Measurements from ENCODE around the gene RMDN3.

RMDN3 gene

DNA sequence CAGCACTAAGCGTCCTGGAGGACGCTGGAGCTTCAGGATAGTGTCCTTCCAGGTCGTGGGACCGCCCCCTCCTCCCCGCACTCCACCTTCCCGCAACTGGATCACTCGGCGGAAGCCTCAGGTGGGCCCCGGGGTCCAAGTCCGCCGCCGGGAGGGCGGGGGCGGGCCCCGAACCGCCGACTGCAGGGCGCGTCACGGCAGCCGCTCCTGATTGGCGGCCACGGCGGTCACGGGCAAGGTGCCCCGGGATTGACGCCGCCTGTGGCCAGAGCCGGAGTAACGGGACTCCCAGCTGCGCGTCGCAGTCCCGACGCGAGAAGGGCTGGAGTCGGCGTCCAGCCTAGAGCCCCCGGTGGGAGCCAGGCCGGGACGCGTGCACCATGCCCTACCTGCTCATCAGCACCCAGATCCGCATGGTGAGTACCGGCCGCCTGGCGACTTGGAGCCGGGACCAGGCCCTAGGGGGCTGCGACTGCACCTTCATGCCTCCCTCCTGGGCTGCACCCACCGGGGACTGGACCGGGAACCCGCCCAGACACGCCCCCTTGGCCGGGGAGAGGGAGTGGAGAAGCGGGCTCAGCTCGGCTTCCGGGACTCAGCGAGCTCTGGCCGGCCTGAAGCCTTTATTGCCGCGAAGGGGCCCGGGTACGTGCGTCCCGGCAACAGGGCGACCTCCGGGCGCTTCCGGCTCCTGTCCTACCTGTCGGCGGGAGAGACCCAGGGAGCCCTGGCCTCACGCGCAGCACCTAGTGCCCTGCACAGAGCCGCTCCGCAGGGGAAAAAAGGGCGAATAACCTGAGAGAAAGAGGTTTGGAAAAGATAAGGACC is 9.0 kb upstream of the RMDN3 start, which contains the start of gene GCHFR:
Gene GCHFR (plus strand): TSS at position 268 of the 828 bp plus-strand sequence. CDS start 113 bp downstream, at position 381.
- H3K4me3 ChIP-seq (ENCODE audit: low read depth, low read length), result peak within 1 kb of the TSS; percentile 76
- H3K27ac ChIP-seq (ENCODE audit: low read depth, low read length), result peak within 1 kb of the TSS; percentile 68
- peaks cover 28% of the 10 kb centered on the region for H3K4me1 ChIP-seq (ENCODE audit: control insufficient read depth, insufficient read depth, low read length)
- 0 out of 2 replicates have a peak, but pooled peaks cover 3% of the 10 kb centered on the region for H3K27me3 ChIP-seq (ENCODE audit: control insufficient read depth, insufficient read depth, low read length)
- no peaks in the 10 kb centered on the region for H3K9me3 ChIP-seq (ENCODE audit: control insufficient read depth, insufficient read depth, low read length)
- peaks cover 4% of the 10 kb centered on the region for H3K36me3 ChIP-seq (ENCODE audit: control insufficient read depth, insufficient read depth, low read length)
- H3K9ac ChIP-seq (ENCODE audit: low read depth, low read length), result peak within 1 kb of the TSS; percentile 61

DNA sequence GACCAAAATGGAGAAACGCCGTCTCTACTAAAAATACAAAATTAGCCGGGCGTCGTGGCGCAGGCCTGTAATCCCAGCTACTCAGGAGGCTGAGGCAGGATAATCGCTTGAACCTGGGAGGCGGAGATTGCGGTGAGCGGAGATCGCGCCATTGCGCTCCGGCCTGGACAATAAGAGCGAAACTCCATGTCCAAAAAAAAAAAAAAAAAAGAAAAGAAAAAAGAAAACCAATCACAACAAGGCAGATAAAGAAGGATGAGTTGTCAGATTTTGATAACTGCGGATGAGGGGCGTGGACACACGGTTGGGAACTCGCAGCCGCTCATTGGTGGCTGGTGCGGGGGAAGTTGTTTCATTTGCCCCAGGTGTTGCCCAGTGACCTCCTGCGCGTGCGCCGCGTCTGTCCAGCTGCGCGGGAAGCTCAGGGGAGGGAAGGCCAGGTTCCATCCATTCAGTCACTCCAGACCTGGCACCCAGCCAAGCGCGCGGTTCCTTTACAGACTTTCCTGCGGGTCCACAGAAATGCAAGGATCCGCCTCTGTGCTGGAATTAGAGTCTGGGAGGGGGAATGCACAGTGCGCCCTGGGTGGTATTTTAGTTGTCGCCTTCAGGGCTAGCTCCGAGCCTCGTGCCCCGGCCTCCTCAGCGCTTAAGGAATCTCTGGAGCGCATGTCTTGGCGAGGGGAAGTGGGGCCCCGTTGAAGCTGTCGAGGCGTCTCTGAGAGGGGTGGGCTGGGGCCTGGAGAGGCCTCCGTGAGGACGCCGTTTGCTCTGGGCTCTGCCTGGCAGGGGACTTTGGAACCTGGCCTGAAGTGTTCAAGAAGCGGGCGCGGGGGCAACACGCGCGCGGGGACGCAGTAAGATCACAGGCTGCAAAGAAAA is 8.1 kb upstream of the RMDN3 start:
- peaks cover 28% of the 10 kb centered on the region for H3K4me1 ChIP-seq (ENCODE audit: control insufficient read depth, insufficient read depth, low read length)
- 0 out of 2 replicates have a peak, but pooled peaks cover 3% of the 10 kb centered on the region for H3K27me3 ChIP-seq (ENCODE audit: control insufficient read depth, insufficient read depth, low read length)
- peak overlapping the region; percentile 76 for H3K4me3 ChIP-seq (ENCODE audit: low read depth, low read length)
- H3K9ac ChIP-seq (ENCODE audit: low read depth, low read length), result 0 out of 2 replicates have a peak overlapping the region, but pooled peaks have one; percentile 28
- H3K27ac ChIP-seq (ENCODE audit: low read depth, low read length), result peak overlapping the region; percentile 68
- H3K36me3 ChIP-seq (ENCODE audit: control insufficient read depth, insufficient read depth, low read length), result peaks cover 4% of the 10 kb centered on the region
- H3K9me3 ChIP-seq (ENCODE audit: control insufficient read depth, insufficient read depth, low read length), result no peaks in the 10 kb centered on the region

DNA sequence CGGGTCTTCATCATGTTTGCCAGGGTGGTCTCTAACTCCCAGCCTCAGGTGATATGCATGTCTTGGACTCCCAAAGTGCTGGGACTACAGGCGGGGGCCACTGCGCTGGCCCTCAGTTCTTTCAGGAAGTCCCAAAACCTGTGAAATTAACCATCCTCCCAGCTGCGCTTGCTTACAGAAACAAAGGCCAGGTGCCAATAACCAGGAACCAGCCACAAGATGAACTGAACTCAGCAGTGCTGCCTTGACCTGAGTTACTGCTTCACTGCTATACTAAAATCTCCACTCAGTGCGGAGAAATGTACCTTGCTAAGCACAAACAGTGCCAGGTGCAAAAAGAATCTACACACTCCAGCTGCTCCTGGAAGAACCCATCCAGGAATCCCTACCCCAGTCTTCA is 4.9 kb upstream of the RMDN3 start:
- Histone ChIP-seq H3K27ac (ENCODE audit: low read depth, low read length) (no peak overlapping the region), H3K4me3 (ENCODE audit: low read depth, low read length) (no peak overlapping the region), H3K9ac (ENCODE audit: low read depth, low read length) (no peak overlapping the region), H3K27me3 (ENCODE audit: control insufficient read depth, insufficient read depth, low read length) (0 out of 2 replicates have a peak, but pooled peaks cover 3% of the 10 kb centered on the region), H3K36me3 (ENCODE audit: control insufficient read depth, insufficient read depth, low read length) (no peaks in the 10 kb centered on the region), H3K4me1 (ENCODE audit: control insufficient read depth, insufficient read depth, low read length) (peaks cover 10% of the 10 kb centered on the region), H3K9me3 (ENCODE audit: control insufficient read depth, insufficient read depth, low read length) (no peaks in the 10 kb centered on the region)

DNA sequence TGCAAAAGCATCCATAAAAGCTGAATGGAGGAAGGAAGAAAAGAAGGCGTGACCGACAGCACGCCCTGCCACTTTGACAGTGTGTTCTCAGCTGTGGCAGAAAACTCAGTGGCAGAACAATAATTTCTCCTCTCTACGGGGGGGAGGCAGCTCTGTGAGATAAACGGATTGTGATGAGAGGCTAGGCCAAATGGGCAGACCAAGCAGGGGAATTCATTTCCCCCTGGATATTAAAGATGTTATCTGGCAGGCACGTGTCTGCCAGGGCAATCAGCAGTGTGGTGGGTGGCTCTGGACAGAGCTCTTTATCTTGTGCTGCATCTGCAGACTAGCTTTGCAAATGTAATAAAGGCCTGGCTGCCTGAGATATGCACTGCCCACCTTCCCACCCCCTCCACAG is 1.9 kb upstream of the RMDN3 start:
- Histone ChIP-seq H3K4me3 (ENCODE audit: low read depth, low read length) (no peak overlapping the region), H3K4me1 (ENCODE audit: control insufficient read depth, insufficient read depth, low read length) (peaks cover 5% of the 10 kb centered on the region; the same call in 1 of the 2 replicates), H3K27ac (ENCODE audit: low read depth, low read length) (no peak overlapping the region), H3K36me3 (ENCODE audit: control insufficient read depth, insufficient read depth, low read length) (peaks cover 3% of the 10 kb centered on the region; the same call in 1 of the 2 replicates), H3K27me3 (ENCODE audit: control insufficient read depth, insufficient read depth, low read length) (no peaks in the 10 kb centered on the region), H3K9me3 (ENCODE audit: control insufficient read depth, insufficient read depth, low read length) (no peaks in the 10 kb centered on the region), H3K9ac (ENCODE audit: low read depth, low read length) (no peak overlapping the region)

DNA sequence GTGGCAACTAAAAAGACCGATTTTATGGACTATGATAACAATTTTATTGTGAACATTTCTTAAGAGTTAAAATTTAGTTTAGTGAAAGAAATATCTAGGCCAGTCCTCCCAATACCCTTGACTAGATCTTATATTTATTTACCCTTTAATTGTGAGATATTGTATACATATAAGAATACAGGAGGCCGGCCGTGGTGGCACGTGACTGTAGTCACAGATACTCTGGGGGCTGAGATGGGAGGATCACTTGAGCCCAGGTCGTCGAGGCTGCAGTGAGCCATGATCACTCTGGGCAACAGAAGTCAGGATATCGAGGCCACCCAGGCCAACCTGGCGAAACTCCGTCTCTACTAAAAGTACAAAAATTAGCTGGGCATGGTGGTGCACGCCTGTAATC is 756 bp upstream of the RMDN3 start:
- Histone ChIP-seq H3K27me3 (ENCODE audit: control insufficient read depth, insufficient read depth, low read length) (no peaks in the 10 kb centered on the region), H3K4me1 (ENCODE audit: control insufficient read depth, insufficient read depth, low read length) (peaks cover 5% of the 10 kb centered on the region; the same call in 1 of the 2 replicates), H3K9me3 (ENCODE audit: control insufficient read depth, insufficient read depth, low read length) (no peaks in the 10 kb centered on the region), H3K9ac (ENCODE audit: low read depth, low read length) (peak overlapping the region; percentile 98), H3K27ac (ENCODE audit: low read depth, low read length) (peak overlapping the region; percentile 93), H3K4me3 (ENCODE audit: low read depth, low read length) (peak overlapping the region; percentile 90), H3K36me3 (ENCODE audit: control insufficient read depth, insufficient read depth, low read length) (peaks cover 14% of the 10 kb centered on the region)

DNA sequence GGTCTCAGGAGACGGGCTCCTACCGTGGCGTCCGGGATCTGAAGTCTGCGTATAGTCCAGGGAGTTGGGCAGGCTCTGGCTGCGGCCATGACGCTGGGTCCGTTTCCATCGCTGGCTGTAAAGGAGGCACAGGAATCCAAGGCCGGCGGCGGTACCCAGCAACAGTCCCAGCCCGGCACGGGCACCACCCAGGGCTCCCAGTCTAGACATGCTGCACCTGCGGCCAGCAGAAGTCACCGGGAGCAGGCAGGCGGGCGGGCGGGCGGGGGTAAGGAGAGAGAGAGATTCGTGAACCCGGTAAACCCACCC is 526 bp downstream of the RMDN3 start:
- peaks cover 23% of the 10 kb centered on the region for H3K36me3 ChIP-seq (ENCODE audit: control insufficient read depth, insufficient read depth, low read length)
- H3K9me3 ChIP-seq (ENCODE audit: control insufficient read depth, insufficient read depth, low read length), result no peaks in the 10 kb centered on the region
- H3K27me3 ChIP-seq (ENCODE audit: control insufficient read depth, insufficient read depth, low read length), result no peaks in the 10 kb centered on the region
- H3K4me3 ChIP-seq (ENCODE audit: low read depth, low read length), result peak overlapping the region; percentile 90
- H3K4me1 ChIP-seq (ENCODE audit: control insufficient read depth, insufficient read depth, low read length), result peaks cover 5% of the 10 kb centered on the region; the same call in 1 of the 2 replicates
- peak overlapping the region; percentile 63 for H3K27ac ChIP-seq (ENCODE audit: low read depth, low read length)
- H3K9ac ChIP-seq (ENCODE audit: low read depth, low read length), result no peak overlapping the region

DNA sequence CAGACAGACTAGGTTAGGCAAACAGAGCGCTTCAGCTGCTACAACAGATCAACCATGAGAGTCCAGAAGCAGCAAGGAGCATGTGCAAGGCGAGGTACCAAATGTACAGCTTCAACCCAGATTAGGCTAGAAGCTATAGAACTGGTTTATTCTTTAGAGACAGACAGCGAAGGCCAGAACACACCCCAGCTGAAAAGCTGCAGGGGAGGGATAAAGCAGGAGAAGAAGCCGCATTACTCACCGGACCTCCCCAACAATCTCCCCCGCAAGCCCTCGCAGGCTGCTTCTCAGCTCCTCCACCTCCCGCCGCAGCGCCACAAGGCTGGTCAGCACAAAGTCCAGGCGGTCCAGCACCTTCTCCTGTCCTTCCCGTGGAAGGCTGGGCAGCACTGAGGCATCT is 3.3 kb downstream of the RMDN3 start:
- no peaks in the 10 kb centered on the region for H3K9me3 ChIP-seq (ENCODE audit: control insufficient read depth, insufficient read depth, low read length)
- H3K36me3 ChIP-seq (ENCODE audit: control insufficient read depth, insufficient read depth, low read length), result peaks cover 32% of the 10 kb centered on the region
- H3K9ac ChIP-seq (ENCODE audit: low read depth, low read length), result no peak overlapping the region
- H3K27ac ChIP-seq (ENCODE audit: low read depth, low read length), result no peak overlapping the region
- no peak overlapping the region for H3K4me3 ChIP-seq (ENCODE audit: low read depth, low read length)
- no peaks in the 10 kb centered on the region for H3K27me3 ChIP-seq (ENCODE audit: control insufficient read depth, insufficient read depth, low read length)
- peaks cover 5% of the 10 kb centered on the region; the same call in 1 of the 2 replicates for H3K4me1 ChIP-seq (ENCODE audit: control insufficient read depth, insufficient read depth, low read length)

DNA sequence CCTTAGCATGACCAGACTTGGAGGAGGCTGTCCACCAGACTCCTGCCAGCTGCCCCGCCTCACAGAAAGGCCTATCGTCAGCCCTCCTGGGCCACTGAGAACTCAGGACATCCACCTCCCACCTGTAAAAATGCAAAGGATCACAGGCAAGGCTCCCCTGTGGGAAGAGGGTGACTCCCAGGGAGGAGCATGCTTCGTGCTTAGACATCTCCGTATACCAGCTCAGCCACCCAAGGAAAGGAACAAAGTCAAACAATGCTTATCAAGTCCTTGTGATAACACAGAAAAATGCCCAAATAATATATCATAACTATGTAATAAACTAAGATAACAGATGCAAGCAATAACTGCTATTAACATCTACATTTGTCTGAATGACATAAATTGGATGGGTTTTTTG is 4.2 kb downstream of the RMDN3 start:
- H3K9ac ChIP-seq (ENCODE audit: low read depth, low read length), result no peak overlapping the region
- H3K4me1 ChIP-seq (ENCODE audit: control insufficient read depth, insufficient read depth, low read length), result peaks cover 4% of the 10 kb centered on the region; the same call in 1 of the 2 replicates
- H3K27me3 ChIP-seq (ENCODE audit: control insufficient read depth, insufficient read depth, low read length), result no peaks in the 10 kb centered on the region
- H3K27ac ChIP-seq (ENCODE audit: low read depth, low read length), result no peak overlapping the region
- H3K9me3 ChIP-seq (ENCODE audit: control insufficient read depth, insufficient read depth, low read length), result no peaks in the 10 kb centered on the region
- H3K36me3 ChIP-seq (ENCODE audit: control insufficient read depth, insufficient read depth, low read length), result peaks cover 32% of the 10 kb centered on the region
- no peak overlapping the region for H3K4me3 ChIP-seq (ENCODE audit: low read depth, low read length)

DNA sequence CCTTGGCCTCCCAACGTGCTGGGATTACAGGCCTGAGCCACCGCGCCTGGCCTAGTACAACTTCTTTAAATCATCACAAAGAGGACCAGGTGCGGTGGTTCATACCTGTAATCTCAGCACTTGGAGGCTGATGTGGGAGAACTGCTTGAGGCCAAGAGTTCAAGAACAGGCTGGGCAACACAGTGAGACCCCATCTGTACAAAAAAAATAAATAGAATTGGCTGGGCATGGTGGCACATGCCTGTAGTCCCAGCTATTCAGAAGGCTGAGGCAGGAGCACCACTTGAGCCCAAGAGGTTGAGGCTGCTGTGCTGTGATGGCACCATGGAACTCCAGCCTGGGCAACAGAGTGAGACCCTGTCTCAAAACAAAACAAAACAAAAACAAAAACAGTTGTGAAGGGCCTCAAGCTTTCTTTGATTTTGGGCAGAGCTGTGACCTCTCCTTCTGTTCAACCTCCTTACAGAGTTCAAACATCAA is 5.9 kb downstream of the RMDN3 start:
- Histone ChIP-seq H3K4me3 (ENCODE audit: low read depth, low read length) (no peak overlapping the region), H3K27me3 (ENCODE audit: control insufficient read depth, insufficient read depth, low read length) (no peaks in the 10 kb centered on the region), H3K27ac (ENCODE audit: low read depth, low read length) (no peak overlapping the region), H3K36me3 (ENCODE audit: control insufficient read depth, insufficient read depth, low read length) (peaks cover 42% of the 10 kb centered on the region), H3K9ac (ENCODE audit: low read depth, low read length) (no peak overlapping the region), H3K4me1 (ENCODE audit: control insufficient read depth, insufficient read depth, low read length) (no peaks in the 10 kb centered on the region), H3K9me3 (ENCODE audit: control insufficient read depth, insufficient read depth, low read length) (no peaks in the 10 kb centered on the region)

DNA sequence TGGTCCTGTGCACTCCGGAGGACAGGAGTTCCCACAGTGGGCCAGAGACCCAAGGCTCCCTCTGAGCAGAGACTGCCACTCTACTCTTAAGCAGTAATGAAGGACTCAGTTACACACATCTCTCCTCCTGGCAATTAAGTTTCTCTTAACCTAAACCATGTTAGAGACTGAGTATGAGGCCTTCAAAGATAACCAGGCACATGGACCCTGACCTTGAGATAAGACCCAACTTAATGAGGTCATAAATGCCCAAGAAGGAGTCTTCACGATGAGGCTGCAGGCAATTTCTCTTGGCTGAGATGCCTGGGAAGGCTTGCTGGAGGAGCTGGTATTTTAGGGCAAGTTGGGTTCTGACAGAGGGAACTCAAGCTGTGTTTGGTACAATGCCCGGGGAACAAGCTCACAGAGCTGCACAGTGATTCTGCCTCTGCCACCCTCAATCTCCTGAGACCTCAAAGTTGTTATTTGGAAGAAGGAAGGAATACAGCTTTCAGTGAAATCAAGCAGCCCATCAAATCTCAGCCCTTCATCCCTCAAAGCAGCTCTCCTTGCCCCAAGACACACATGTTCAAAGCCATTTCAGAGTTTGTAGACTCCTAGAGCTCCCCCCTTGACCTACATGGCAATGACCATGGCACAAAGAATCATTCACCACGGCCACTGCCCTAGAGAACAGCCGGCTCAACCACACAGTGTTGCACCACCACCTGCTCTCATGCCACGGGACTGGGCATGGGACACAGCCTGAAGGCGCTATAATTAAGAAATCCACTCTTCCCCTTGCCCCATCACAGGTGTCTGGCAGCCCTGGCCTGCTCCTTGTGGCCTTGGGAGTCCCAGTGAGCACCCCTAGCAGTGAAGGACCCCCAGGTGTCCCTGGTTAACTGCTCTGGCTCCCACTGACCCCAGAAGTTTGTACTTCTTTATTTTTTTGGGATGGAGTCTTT is 7.1 kb downstream of the RMDN3 start:
- H3K4me1 ChIP-seq (ENCODE audit: control insufficient read depth, insufficient read depth, low read length), result no peaks in the 10 kb centered on the region
- no peak overlapping the region for H3K4me3 ChIP-seq (ENCODE audit: low read depth, low read length)
- no peak overlapping the region for H3K27ac ChIP-seq (ENCODE audit: low read depth, low read length)
- no peak overlapping the region for H3K9ac ChIP-seq (ENCODE audit: low read depth, low read length)
- H3K9me3 ChIP-seq (ENCODE audit: control insufficient read depth, insufficient read depth, low read length), result no peaks in the 10 kb centered on the region
- peaks cover 53% of the 10 kb centered on the region for H3K36me3 ChIP-seq (ENCODE audit: control insufficient read depth, insufficient read depth, low read length)
- no peaks in the 10 kb centered on the region for H3K27me3 ChIP-seq (ENCODE audit: control insufficient read depth, insufficient read depth, low read length)
